SK-N-SH (cell line): Measurements from ENCODE around the gene CYP27B1. TPM values are rescaled to one million over a fixed set of nuclear protein-coding genes. Genes with fewer than 3 reads are reported as not detected.

Source experiments
- CTCF ChIA-PET: fragments of 300-600, 350-600 bp; formaldehyde crosslinking; extraction: SDS; loops from one replicate; lab custom pipeline; 2021; lab: Yijun Ruan, JAX
- POLR2A ChIA-PET: fragments of 350-600 bp; sonication (Branson Sonifier 250); formaldehyde crosslinking; extraction: SDS; loops from one replicate; lab custom pipeline; 2020; ENCODE audit warnings: antibody characterized with exemption, inconsistent platforms; lab: Yijun Ruan, JAX
- DNase-seq: peaks from one replicate; pipeline ENCODE4 v3.0.0; 2012
- H2AFZ ChIP-seq: fragments of 200-600 bp; sonication (generic); 2 replicates; pipeline ENCODE4 v1.8.1; 2016; ENCODE audit warnings: antibody characterized with exemption, mild to moderate bottlenecking, low read depth
- H3F3A ChIP-seq: fragments of 200-600 bp; sonication (generic); replicated peaks from 2 replicates; pipeline ENCODE3; 2016; ENCODE audit warnings: antibody characterized with exemption, mild to moderate bottlenecking; ENCODE audit not compliant: insufficient read depth
- H3K27ac ChIP-seq, 2 experiments: fragments of 200-500 bp in 1 of 2; fragments of 200-600 bp in 1 of 2; sonication (Bioruptor generic) in 1 of 2; sonication (generic), shearing (Covaris generic) in 1 of 2; 2 replicates each; pipeline versions ENCODE4 v1.5.1 to v1.6.1; 2014 to 2016; ENCODE audit warnings: low read depth in 2 of 2, inconsistent platforms in 1 of 2, low read length in 1 of 2, mild to moderate bottlenecking in 1 of 2, mixed read lengths in 1 of 2
- H3K27me3 ChIP-seq: fragments of 200-600 bp; sonication (generic), shearing (Covaris generic); 2 replicates; pipeline ENCODE4 v1.6.1; 2016; ENCODE audit warnings: mixed run types; ENCODE audit not compliant: insufficient read depth
- H3K36me3 ChIP-seq, 2 experiments: fragments of 200-500 bp in 1 of 2; fragments of 200-600 bp in 1 of 2; sonication (Bioruptor generic) in 1 of 2; sonication (generic) in 1 of 2; replicated peaks in 1 of 2; 2 replicates each; pipeline versions ENCODE3 to v1.5.1; 2014 to 2016; ENCODE audit warnings: low read length in 1 of 2, mild to moderate bottlenecking in 1 of 2; ENCODE audit not compliant: insufficient read depth in 2 of 2, control insufficient read depth in 1 of 2
- H3K4me1 ChIP-seq, 2 experiments: fragments of 200-500 bp in 1 of 2; fragments of 200-600 bp in 1 of 2; sonication (Bioruptor generic) in 1 of 2; sonication (generic), shearing (Covaris generic) in 1 of 2; 2 replicates each; pipeline versions ENCODE4 v1.5.1 to v1.6.1; 2014 to 2016; ENCODE audit warnings: low read depth in 1 of 2, low read length in 1 of 2, mixed run types in 1 of 2; ENCODE audit not compliant: insufficient read depth in 2 of 2, control insufficient read depth in 1 of 2
- H3K4me2 ChIP-seq: fragments of 200-600 bp; sonication (generic), shearing (Covaris generic); 2 replicates; pipeline ENCODE4 v1.6.1; 2017; ENCODE audit warnings: mixed run types
- H3K4me3 ChIP-seq, 2 experiments: fragments of 200-500 bp in 1 of 2; fragments of 200-600 bp in 1 of 2; sonication (Bioruptor generic) in 1 of 2; sonication (generic), shearing (Covaris generic) in 1 of 2; 2 replicates each; pipeline versions ENCODE4 v1.5.1 to v1.8.1; 2014 to 2016; ENCODE audit warnings: low read depth in 2 of 2, inconsistent platforms in 1 of 2, low read length in 1 of 2, mild to moderate bottlenecking in 1 of 2, mixed read lengths in 1 of 2, moderate library complexity in 1 of 2
- H3K79me2 ChIP-seq: fragments of 200-600 bp; sonication (generic); 2 replicates; pipeline ENCODE4 v1.8.1; 2017; ENCODE audit warnings: mild to moderate bottlenecking; ENCODE audit not compliant: insufficient read depth
- H3K9ac ChIP-seq: fragments of 200-600 bp; sonication (generic); 2 replicates; pipeline ENCODE4 v1.6.1; 2017; ENCODE audit warnings: mixed run types
- H3K9me2 ChIP-seq: fragments of 200-600 bp; sonication (generic); 2 replicates; pipeline ENCODE4 v1.6.1; 2017; ENCODE audit warnings: mixed run types
- H3K9me3 ChIP-seq: fragments of 200-600 bp; sonication (generic); 2 replicates; pipeline ENCODE4 v1.6.1; 2017; ENCODE audit warnings: mixed run types, mild to moderate bottlenecking, moderate library complexity
- H4K20me1 ChIP-seq: fragments of 200-600 bp; sonication (generic); 2 replicates; pipeline ENCODE4 v1.6.1; 2017; ENCODE audit warnings: mild to moderate bottlenecking, mixed run types; ENCODE audit not compliant: insufficient read depth
- CTCF ChIP-seq: fragments of 200-600 bp; sonication (generic); IDR thresholded peaks from 2 replicates; pipeline ENCODE4 v1.6.1; 2017; ENCODE audit warnings: antibody characterized with exemption, mild to moderate bottlenecking, moderate library complexity
- ELF1 ChIP-seq: IDR thresholded peaks from 2 replicates; pipeline ENCODE4 v1.4.0; 2012
- FOXJ3 ChIP-seq: sonication (generic); formaldehyde crosslinking; IDR thresholded peaks from 2 replicates; pipeline ENCODE4 v1.5.1; 2020; ENCODE audit warnings: mild to moderate bottlenecking, missing genetic modification reagents
- FOXM1 ChIP-seq: IDR thresholded peaks from 2 replicates; pipeline ENCODE4 v1.4.0; 2012; ENCODE audit warnings: low read depth, mild to moderate bottlenecking
- GABPA ChIP-seq: IDR thresholded peaks from 2 replicates; pipeline ENCODE4 v1.4.0; 2012; ENCODE audit warnings: low read depth, mild to moderate bottlenecking
- IRF3 ChIP-seq: fragments of 150-350 bp; IDR thresholded peaks from 2 replicates; pipeline ENCODE4 v1.6.1; 2016; ENCODE audit warnings: mild to moderate bottlenecking, low read depth, low read length
- MAX ChIP-seq: IDR thresholded peaks from 2 replicates; pipeline ENCODE4 v1.4.0; 2012; ENCODE audit warnings: low read depth
- MXI1 ChIP-seq: IDR thresholded peaks from 2 replicates; pipeline ENCODE4 v1.6.1; 2012; ENCODE audit warnings: mild to moderate bottlenecking, low read depth, low read length, improper control_type of control experiment
- POLR2AphosphoS5 ChIP-seq: IDR thresholded peaks from 2 replicates; pipeline ENCODE4 v1.6.1; 2012; ENCODE audit warnings: low read depth, low read length
- RCOR1 ChIP-seq: fragments of 150-350 bp; IDR thresholded peaks from 2 replicates; pipeline ENCODE4 v1.6.1; 2017; ENCODE audit warnings: antibody characterized with exemption, low read length
- RXRA ChIP-seq: IDR thresholded peaks from 2 replicates; pipeline ENCODE4 v1.4.0; 2012; ENCODE audit warnings: low read depth, mild to moderate bottlenecking, borderline replicate concordance
- SMC3 ChIP-seq: IDR thresholded peaks from 2 replicates; pipeline ENCODE4 v1.6.1; 2012; ENCODE audit warnings: low read depth, low read length, improper control_type of control experiment
- WGBS: methylation state at CpG from one replicate; pipeline ENCODE4 v1.1.6; 2017; ENCODE audit warnings: low lambda C conversion rate; 5-methylcytosine and 5-hydroxymethylcytosine counted together
- polyA plus RNA-seq, 3 experiments: library from polyadenylated mRNA; depleted of rRNA; stranded (reverse); fragments of >200 nt; gene quantifications; 2 replicates each; pipeline ENCODE4 v1.2.3, GENCODE V29; 2012

CYP27B1 gene
- polyA plus RNA-seq, 1 of the 3 experiments (the other 2 are of a cell fraction) = 1.7 TPM

- WGBS = 97% methylated on average over 7 of the region's 7 CpGs
- H3K9me3 ChIP-seq = no peaks in the 10 kb centered on the region
- no peak overlapping the region for H3K27ac ChIP-seq
- H3K4me1 ChIP-seq = peaks cover 0 to 3% of the 10 kb centered on the region in 2 experiments; a peak in 1 of 4 replicates
- DNase-seq = no peak
- H3K27me3 ChIP-seq = no peaks in the 10 kb centered on the region
- ChIA-PET POLR2A (no interaction called here), CTCF (interaction anchor here (1.4 kb wide), 1 partner anchor 125 kb away, joined by 3 read pairs; no protein-coding TSS in a partner anchor)
- no peak overlapping the region for H3K4me3 ChIP-seq
- peaks cover 20% of the 10 kb centered on the region for H3K79me2 ChIP-seq
- no peak overlapping the region for H3K4me2 ChIP-seq
- TF ChIP-seq CTCF = no peak
- TF ChIP-seq MXI1 = no peak
- no peak for TF ChIP-seq ELF1
- no peak for TF ChIP-seq GABPA
- TF ChIP-seq RXRA = no peak
- no peak for TF ChIP-seq IRF3
- no peak for TF ChIP-seq FOXJ3 (CRISPR knock-in tag)
- TF ChIP-seq FOXM1 = no peak
- no peak for TF ChIP-seq RCOR1
- no peak for TF ChIP-seq SMC3
- peaks cover 18% of the 10 kb centered on the region for H3F3A ChIP-seq
- no peaks in the 10 kb centered on the region for H4K20me1 ChIP-seq
- H2AFZ ChIP-seq = no peak overlapping the region
- H3K9ac ChIP-seq = no peak overlapping the region
- H3K9me2 ChIP-seq = no peaks in the 10 kb centered on the region
- peaks cover 7 to 9% of the 10 kb centered on the region in 2 experiments for H3K36me3 ChIP-seq
Observed at GRCh38 chr12:57777367-57777766, 10.5 kb upstream of the CYP27B1 start.

GRCh38 chr12:57776247-57776587 lies 9.3 kb upstream of the CYP27B1 start:
- no peak overlapping the region for H3K4me2 ChIP-seq
- peaks cover 11% of the 10 kb centered on the region for H3F3A ChIP-seq
- no peak overlapping the region for H3K27ac ChIP-seq
- WGBS = 92% methylated on average over 2 of the region's 2 CpGs
- ChIA-PET POLR2A (no interaction called here), CTCF (interaction anchor here (0.7 to 2.3 kb wide), 4 partner anchors 18 to 145 kb away, joined by 3 to 7 read pairs (median 3); no protein-coding TSS in a partner anchor)
- H3K4me1 ChIP-seq = peaks cover 0 to 6% of the 10 kb centered on the region in 2 experiments; a peak in 1 of 4 replicates
- H3K27me3 ChIP-seq = no peaks in the 10 kb centered on the region
- peaks cover 22% of the 10 kb centered on the region for H3K79me2 ChIP-seq
- H3K9me2 ChIP-seq = no peaks in the 10 kb centered on the region
- DNase-seq = no peak
- no peak overlapping the region for H3K9ac ChIP-seq
- H2AFZ ChIP-seq = no peak overlapping the region
- no peaks in the 10 kb centered on the region for H4K20me1 ChIP-seq
- peaks cover 7 to 9% of the 10 kb centered on the region in 2 experiments for H3K36me3 ChIP-seq
- no peaks in the 10 kb centered on the region for H3K9me3 ChIP-seq
- no peak for TF ChIP-seq FOXM1
- TF ChIP-seq MAX = no peak
- TF ChIP-seq FOXJ3 (CRISPR knock-in tag) = no peak
- no peak for TF ChIP-seq POLR2AphosphoS5
- no peak for TF ChIP-seq SMC3
- no peak for TF ChIP-seq CTCF
- TF ChIP-seq ELF1 = no peak
- no peak overlapping the region for H3K4me3 ChIP-seq
